Fibroblast of pulmonary artery (primary cell): ENCODE data around the gene MRPL24.

Experiments
- DNase-seq: peaks from one replicate; pipeline ENCODE4 v3.0.0-alpha.2; 2010; ENCODE audit warnings: low read depth
- H3K4me3 ChIP-seq: replicated peaks from 2 replicates; pipeline ENCODE4 v1.5.1; 2011; ENCODE audit warnings: low read depth, mild to moderate bottlenecking, control low read depth, low read length, moderate library complexity
- CTCF ChIP-seq: IDR thresholded peaks from 2 replicates; pipeline ENCODE4 v1.5.1; 2011; ENCODE audit warnings: mild to moderate bottlenecking, control low read depth, low read length, inconsistent platforms; ENCODE audit errors: missing control alignments

MRPL24 gene

GRCh38 chr1:156740741-156741480 lies at the start of gene MRPL24:
Gene MRPL24 (minus strand): TSS chr1:156741088. CDS start chr1:156738704, 2,384 bp downstream.
- H3K4me3 ChIP-seq = peak within 1 kb of the TSS; percentile 81
- DNase-seq = peak; percentile 99

GRCh38 chr1:156789621-156790318 lies 48.9 kb upstream of the MRPL24 start:
- no peak for TF ChIP-seq CTCF
- no peak for DNase-seq
- no peak overlapping the region for H3K4me3 ChIP-seq

More at GRCh38 chr1:156740741-156741480, at the start of gene MRPL24:
- no peak for TF ChIP-seq CTCF

GRCh38 chr1:156788136-156788535 lies 47.2 kb upstream of the MRPL24 start:
- H3K4me3 ChIP-seq = no peak overlapping the region
- no peak for TF ChIP-seq CTCF
- no peak for DNase-seq

- no peak for TF ChIP-seq CTCF
- no peak for DNase-seq
- no peak overlapping the region for H3K4me3 ChIP-seq
Measured at GRCh38 chr1:156786640-156787039, 45.8 kb upstream of the MRPL24 start.

- DNase-seq = no peak
- no peak overlapping the region for H3K4me3 ChIP-seq
- no peak for TF ChIP-seq CTCF
Measured at GRCh38 chr1:156785458-156785857, 44.6 kb upstream of the MRPL24 start.

- no peak overlapping the region for H3K4me3 ChIP-seq
- no peak for TF ChIP-seq CTCF
- peak; percentile 60 for DNase-seq
Measured at GRCh38 chr1:156781585-156782186, 40.8 kb upstream of the MRPL24 start.
